ENCODE results near the gene SNX15.

Gene SNX15

GRCh38 chr11:65085446-65085845 lies 58.2 kb downstream of the SNX15 start:
- DNase-seq = no peak

DNA sequence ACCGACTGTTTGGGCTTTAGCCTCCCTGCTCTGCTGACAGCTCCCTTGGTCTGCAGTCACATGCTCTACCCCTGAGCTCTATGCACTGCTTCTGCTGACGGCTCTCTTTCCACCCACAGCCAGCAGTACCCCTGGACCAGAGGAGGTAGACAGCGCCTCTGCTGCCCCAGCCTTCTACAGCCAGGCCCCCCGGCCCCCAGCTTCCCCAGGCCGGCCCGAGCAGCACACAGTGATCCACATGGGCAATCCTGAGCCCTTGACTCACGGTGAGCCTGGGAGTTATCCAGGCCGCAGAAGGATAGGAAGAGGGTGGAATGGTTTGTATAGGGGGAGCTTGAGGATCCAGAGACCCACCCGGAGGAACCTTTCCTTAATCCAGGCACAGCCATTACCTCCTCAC lies 59.6 kb downstream of the SNX15 start:
- DNase-seq = no peak

GRCh38 chr11:65087216-65087615 lies 60.0 kb downstream of the SNX15 start:
- no peak for DNase-seq

DNA sequence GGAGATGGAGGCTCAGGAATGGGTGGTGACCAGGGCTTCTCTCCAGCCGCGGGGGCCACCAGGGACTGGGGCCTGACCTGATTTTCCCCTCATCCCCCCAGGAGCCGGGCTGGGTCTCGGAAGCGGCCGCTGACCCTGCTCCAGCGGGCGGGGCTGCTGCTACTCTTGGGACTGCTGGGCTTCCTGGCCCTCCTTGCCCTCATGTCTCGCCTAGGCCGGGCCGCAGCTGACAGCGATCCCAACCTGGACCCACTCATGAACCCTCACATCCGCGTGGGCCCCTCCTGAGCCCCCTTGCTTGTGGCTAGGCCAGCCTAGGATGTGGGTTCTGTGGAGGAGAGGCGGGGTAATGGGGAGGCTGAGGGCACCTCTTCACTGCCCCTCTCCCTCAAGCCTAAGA lies 60.6 kb downstream of the SNX15 start:
- no peak for DNase-seq

- DNase-seq = no peak
Observed at GRCh38 chr11:65089621-65090020, 62.4 kb downstream of the SNX15 start.
